Neural progenitor cell (in vitro differentiated cells): ENCODE data around the gene KLHL30. TPM values are rescaled to one million over a fixed set of nuclear protein-coding genes. Genes with fewer than 3 reads are reported as not detected.

ENCODE experiments used
- DNase-seq: peaks from one replicate; pipeline ENCODE4 v3.0.0-alpha.2; 2016; ENCODE audit warnings: low spot score
- H2AFZ ChIP-seq: fragments of 200-600 bp; sonication (generic); replicated peaks from 2 replicates; pipeline ENCODE4 v1.6.1; 2016; ENCODE audit warnings: antibody characterized with exemption
- H3F3A ChIP-seq: fragments of 200-600 bp; sonication (generic); 2 replicates; pipeline ENCODE4 v1.6.1; 2016; ENCODE audit warnings: antibody characterized with exemption, low read depth
- H3K27ac ChIP-seq: fragments of 200-600 bp; sonication (generic); 2 replicates; pipeline ENCODE4 v1.5.1; 2016; ENCODE audit warnings: mild to moderate bottlenecking
- H3K27me3 ChIP-seq: fragments of 200-600 bp; sonication (generic); 2 replicates; pipeline ENCODE4 v1.6.1; 2016; ENCODE audit warnings: mild to moderate bottlenecking, moderate library complexity
- H3K36me3 ChIP-seq: fragments of 200-600 bp; sonication (generic); 2 replicates; pipeline ENCODE4 v1.5.1; 2016
- H3K4me1 ChIP-seq: fragments of 200-600 bp; sonication (generic); 2 replicates; pipeline ENCODE4 v1.6.1; 2016; ENCODE audit warnings: mixed run types
- H3K4me2 ChIP-seq: fragments of 200-600 bp; sonication (generic); 2 replicates; pipeline ENCODE4 v1.6.1; 2016
- H3K4me3 ChIP-seq: fragments of 200-600 bp; sonication (generic); 2 replicates; pipeline ENCODE4 v1.5.1; 2016
- H3K79me2 ChIP-seq: fragments of 200-600 bp; sonication (generic); 2 replicates; pipeline ENCODE4 v1.6.1; 2016; ENCODE audit warnings: low read depth
- H3K9ac ChIP-seq: fragments of 200-600 bp; sonication (generic); 2 replicates; pipeline ENCODE4 v1.6.1; 2016
- H3K9me3 ChIP-seq: fragments of 200-600 bp; sonication (generic); 2 replicates; pipeline ENCODE4 v1.5.1; 2016; ENCODE audit warnings: low read depth
- H4K20me1 ChIP-seq: fragments of 200-600 bp; sonication (generic); 2 replicates; pipeline ENCODE4 v1.6.1; 2016; ENCODE audit warnings: low read depth
- H3K27ac Mint-ChIP-seq: 3 replicates; pipeline ENCODE4 v1.8.0; 2021; ENCODE audit warnings: mixed read lengths
- H3K27me3 Mint-ChIP-seq: 2 replicates; pipeline ENCODE4 v1.8.0; 2022; ENCODE audit warnings: low read depth, mild to moderate bottlenecking, inconsistent platforms, moderate library complexity, mixed read lengths; ENCODE audit not compliant: insufficient read depth
- H3K36me3 Mint-ChIP-seq: 3 replicates; pipeline ENCODE4 v1.8.0; 2021; ENCODE audit warnings: mixed read lengths
- H3K4me1 Mint-ChIP-seq: 3 replicates; pipeline ENCODE4 v1.8.0; 2021; ENCODE audit warnings: mixed read lengths
- H3K4me3 Mint-ChIP-seq: 3 replicates; pipeline ENCODE4 v1.8.0; 2021; ENCODE audit warnings: mild to moderate bottlenecking, moderate library complexity, mixed read lengths
- H3K9me3 Mint-ChIP-seq: 3 replicates; pipeline ENCODE4 v1.8.0; 2020; ENCODE audit warnings: mixed read lengths
- EZH2 ChIP-seq: fragments of 200-600 bp; sonication (generic); IDR thresholded peaks from 2 replicates; pipeline ENCODE4 v1.6.1; 2017; ENCODE audit warnings: antibody characterized with exemption, mild to moderate bottlenecking, moderate library complexity
- EZH2phosphoT487 ChIP-seq: fragments of 200-600 bp; sonication (generic); IDR thresholded peaks from 2 replicates; pipeline ENCODE4 v1.6.1; 2017; ENCODE audit warnings: antibody characterized with exemption
- total RNA-seq: library from RNA; depleted of rRNA; stranded (reverse); fragments of >200 nt; gene quantifications from 2 replicates; pipeline ENCODE4 v1.2.3, GENCODE V29; 2015; ENCODE audit warnings: low replicate concordance
- TF ChIP-seq, protein P1 (sequence below): fragments of 200-600 bp; sonication (generic); IDR thresholded peaks from 2 replicates; pipeline ENCODE4 v1.5.1; 2017; ENCODE audit warnings: antibody characterized with exemption, mild to moderate bottlenecking

KLHL30 gene
- total RNA-seq, 1 donor from 2014 or later: not detected

DNA sequence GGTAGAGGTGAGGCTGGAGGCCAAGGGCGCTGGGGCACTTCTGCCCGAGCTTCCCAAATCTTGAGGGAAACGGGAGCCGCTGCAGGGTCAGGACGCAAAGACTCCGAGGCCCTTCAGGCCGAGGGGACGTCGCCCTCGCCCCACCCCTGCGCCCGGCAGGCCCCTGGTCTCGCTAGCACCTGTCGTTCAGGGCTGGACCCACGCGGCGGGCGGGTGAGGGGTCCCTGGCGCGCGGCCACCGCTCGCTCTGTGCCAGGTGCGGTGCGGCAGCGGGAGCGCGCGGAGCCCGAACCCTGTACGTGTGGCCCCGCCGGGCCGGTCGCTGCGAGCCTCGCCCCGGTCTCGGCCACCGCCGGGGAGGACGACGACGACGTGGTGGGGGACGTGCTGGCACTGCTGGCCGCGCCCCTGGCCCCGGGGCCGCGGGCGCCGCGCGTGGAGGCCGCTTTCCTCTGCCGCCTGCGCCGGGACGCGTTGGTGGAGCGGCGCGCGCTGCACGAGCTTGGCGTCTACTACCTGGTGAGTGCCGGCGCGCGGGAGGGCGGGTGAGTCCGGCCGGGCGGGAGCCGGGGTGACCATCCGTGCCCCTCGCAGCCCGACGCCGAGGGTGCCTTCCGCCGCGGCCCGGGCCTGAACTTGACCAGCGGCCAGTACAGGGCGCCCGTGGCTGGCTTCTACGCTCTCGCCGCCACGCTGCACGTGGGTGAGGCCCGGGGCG lies 25.2 kb downstream of the KLHL30 start:
- Histone ChIP-seq H2AFZ (peak overlapping the region; percentile 63), H3K4me1 (no peaks in the 10 kb centered on the region), H3K79me2 (no peaks in the 10 kb centered on the region), H3K36me3 (no peaks in the 10 kb centered on the region), H3K4me3 (peak overlapping the region; percentile 55), H3K9ac (no peak overlapping the region), H3K4me2 (peak overlapping the region; percentile 94), H3K27ac (no peak overlapping the region), H4K20me1 (peaks cover 33% of the 10 kb centered on the region), H3K9me3 (no peaks in the 10 kb centered on the region), H3K27me3 (peaks cover 76% of the 10 kb centered on the region), H3F3A (no peaks in the 10 kb centered on the region)
- peaks cover 3% of the 10 kb centered on the region for H3K9me3 Mint-ChIP-seq
- peaks cover 8% of the 10 kb centered on the region for H3K4me1 Mint-ChIP-seq
- TF ChIP-seq EZH2phosphoT487 (peak; percentile 76), EZH2 (peak; percentile 87)
- TF ChIP-seq, protein P1, sequence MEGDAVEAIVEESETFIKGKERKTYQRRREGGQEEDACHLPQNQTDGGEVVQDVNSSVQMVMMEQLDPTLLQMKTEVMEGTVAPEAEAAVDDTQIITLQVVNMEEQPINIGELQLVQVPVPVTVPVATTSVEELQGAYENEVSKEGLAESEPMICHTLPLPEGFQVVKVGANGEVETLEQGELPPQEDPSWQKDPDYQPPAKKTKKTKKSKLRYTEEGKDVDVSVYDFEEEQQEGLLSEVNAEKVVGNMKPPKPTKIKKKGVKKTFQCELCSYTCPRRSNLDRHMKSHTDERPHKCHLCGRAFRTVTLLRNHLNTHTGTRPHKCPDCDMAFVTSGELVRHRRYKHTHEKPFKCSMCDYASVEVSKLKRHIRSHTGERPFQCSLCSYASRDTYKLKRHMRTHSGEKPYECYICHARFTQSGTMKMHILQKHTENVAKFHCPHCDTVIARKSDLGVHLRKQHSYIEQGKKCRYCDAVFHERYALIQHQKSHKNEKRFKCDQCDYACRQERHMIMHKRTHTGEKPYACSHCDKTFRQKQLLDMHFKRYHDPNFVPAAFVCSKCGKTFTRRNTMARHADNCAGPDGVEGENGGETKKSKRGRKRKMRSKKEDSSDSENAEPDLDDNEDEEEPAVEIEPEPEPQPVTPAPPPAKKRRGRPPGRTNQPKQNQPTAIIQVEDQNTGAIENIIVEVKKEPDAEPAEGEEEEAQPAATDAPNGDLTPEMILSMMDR: no peak
- peaks cover 26% of the 10 kb centered on the region for H3K27me3 Mint-ChIP-seq
- H3K27ac Mint-ChIP-seq: no peak overlapping the region
- peaks cover 3% of the 10 kb centered on the region for H3K36me3 Mint-ChIP-seq
- no peak overlapping the region for H3K4me3 Mint-ChIP-seq
- DNase-seq: peak; percentile 54

DNA sequence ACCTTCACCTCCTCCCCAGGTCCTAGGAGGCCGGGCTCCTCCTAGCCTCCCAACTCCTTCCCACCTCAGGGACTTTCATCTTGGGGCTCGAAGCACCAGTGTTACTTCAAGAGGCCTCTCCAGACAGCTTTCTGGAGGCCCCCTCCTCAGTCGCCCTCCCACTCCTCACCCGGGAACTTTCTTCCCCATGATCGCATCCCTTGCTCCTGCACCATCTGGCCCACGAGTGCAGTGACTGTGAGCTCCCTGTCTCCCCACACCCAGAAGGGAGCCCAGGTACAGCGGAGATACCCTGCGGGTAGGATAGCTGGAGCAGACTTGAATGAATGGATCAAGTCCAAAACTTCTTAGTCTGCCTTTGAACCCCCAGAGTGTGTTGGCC lies 26.4 kb downstream of the KLHL30 start:
- H3K9ac ChIP-seq: no peak overlapping the region
- no peak for TF ChIP-seq EZH2
- TF ChIP-seq, protein P1: no peak
- no peak overlapping the region for H3K4me3 ChIP-seq
- H3K4me1 ChIP-seq: no peaks in the 10 kb centered on the region
- H3K4me2 ChIP-seq: no peak overlapping the region
- peaks cover 25% of the 10 kb centered on the region for H4K20me1 ChIP-seq
- peaks cover 23% of the 10 kb centered on the region for H3K27me3 Mint-ChIP-seq
- H2AFZ ChIP-seq: no peak overlapping the region
- no peaks in the 10 kb centered on the region for H3K36me3 ChIP-seq
- H3K36me3 Mint-ChIP-seq: peaks cover 7% of the 10 kb centered on the region
- peak overlapping the region; percentile 71 for H3K4me3 Mint-ChIP-seq
- peaks cover 3% of the 10 kb centered on the region for H3K9me3 Mint-ChIP-seq
- H3F3A ChIP-seq: no peaks in the 10 kb centered on the region
- H3K27me3 ChIP-seq: peaks cover 63% of the 10 kb centered on the region
- H3K4me1 Mint-ChIP-seq: peaks cover 3% of the 10 kb centered on the region
- H3K79me2 ChIP-seq: no peaks in the 10 kb centered on the region
- DNase-seq: no peak
- H3K27ac ChIP-seq: no peak overlapping the region
- no peak overlapping the region for H3K27ac Mint-ChIP-seq
- no peaks in the 10 kb centered on the region for H3K9me3 ChIP-seq

DNA sequence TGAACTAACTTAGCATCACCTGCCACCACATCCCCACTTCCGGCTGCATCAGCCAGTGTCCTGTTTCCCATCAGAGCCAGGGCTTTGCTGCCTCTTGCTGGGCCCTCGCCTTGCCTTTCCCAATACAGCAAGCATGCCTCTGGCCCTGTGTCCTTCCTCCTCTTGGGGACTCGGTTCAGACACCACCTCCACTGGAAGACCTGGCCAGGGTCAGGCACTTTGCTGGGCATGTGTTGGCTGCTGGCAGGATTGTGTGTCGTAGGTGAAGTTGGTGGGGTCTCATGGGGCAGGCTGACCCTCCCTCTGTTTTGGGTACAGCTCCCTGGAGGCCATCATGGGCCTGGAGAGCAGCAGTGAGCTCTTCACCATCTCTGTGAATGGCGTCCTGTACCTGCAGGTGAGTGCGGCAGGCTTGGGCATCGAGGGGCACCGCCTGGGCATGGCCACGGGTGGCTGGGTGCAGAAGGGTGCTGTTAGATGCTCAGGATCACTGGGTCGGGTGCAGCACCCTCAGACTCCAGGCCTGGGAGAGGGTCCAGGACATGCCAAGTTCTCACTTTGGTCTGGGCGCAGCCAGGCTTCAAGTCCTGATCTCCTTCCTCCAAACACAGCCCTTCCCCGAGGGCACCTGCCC lies 26.9 kb downstream of the KLHL30 start:
- H3K9me3 ChIP-seq: no peaks in the 10 kb centered on the region
- H3K4me3 ChIP-seq: no peak overlapping the region
- no peak overlapping the region for H3K27ac ChIP-seq
- no peak overlapping the region for H3K9ac ChIP-seq
- no peak for TF ChIP-seq EZH2
- TF ChIP-seq EZH2phosphoT487: no peak
- TF ChIP-seq, protein P1: no peak
- peaks cover 25% of the 10 kb centered on the region for H3K27me3 Mint-ChIP-seq
- H3K36me3 ChIP-seq: no peaks in the 10 kb centered on the region
- H3K4me2 ChIP-seq: no peak overlapping the region
- no peaks in the 10 kb centered on the region for H3F3A ChIP-seq
- H3K79me2 ChIP-seq: no peaks in the 10 kb centered on the region
- peaks cover 58% of the 10 kb centered on the region for H3K27me3 ChIP-seq
- H3K4me1 ChIP-seq: no peaks in the 10 kb centered on the region
- H2AFZ ChIP-seq: no peak overlapping the region
- H3K27ac Mint-ChIP-seq: peak overlapping the region; percentile 46
- peaks cover 10% of the 10 kb centered on the region for H3K36me3 Mint-ChIP-seq
- H3K9me3 Mint-ChIP-seq: peaks cover 3% of the 10 kb centered on the region
- H4K20me1 ChIP-seq: peaks cover 22% of the 10 kb centered on the region
- no peak for DNase-seq
- H3K4me1 Mint-ChIP-seq: peaks cover 3% of the 10 kb centered on the region
- H3K4me3 Mint-ChIP-seq: peak overlapping the region; percentile 71
